Pancreas (tissue), 10 donors: ENCODE results near the gene RIC8B. TPM values are rescaled to one million over a fixed set of nuclear protein-coding genes. Genes with fewer than 3 reads are reported as not detected.

ENCODE experiments used
- ATAC-seq, 4 donors: fragments of 200-7000 bp; cut with Tn5 transposase; one replicate each; pipeline versions ENCODE4 v1.8.0 to v1.9.1; 2020; ENCODE audit warnings: mild to moderate bottlenecking in 4 of 4, moderate library complexity in 4 of 4
- DNase-seq, 6 donors: peaks; one replicate each; pipeline ENCODE4 v3.0.0-alpha.2; 2020
- FAIRE-seq: peaks from 2 replicates; lab custom pipeline; 2012; peaks lifted over from hg19 to GRCh38; lab: Jason Lieb, UNC
- H3K27ac ChIP-seq, 4 donors: fragments of 200-600 bp; sonication (generic); 1 replicate in 3 of 4; 2 replicates in 1 of 4; pipeline versions ENCODE4 v1.5.0 to v1.8.0; 2020
- H3K27me3 ChIP-seq, 4 donors: fragments of 200-600 bp; one replicate each; pipeline ENCODE4 v1.8.0; 2021
- H3K36me3 ChIP-seq, 3 donors: fragments of 200-600 bp; sonication (generic) in 1 of 3; one replicate each; pipeline versions ENCODE4 v1.5.0 to v1.8.0; 2020 to 2021
- H3K4me1 ChIP-seq, 3 donors: fragments of 200-600 bp; one replicate each; pipeline ENCODE4 v1.8.0; 2021
- H3K4me3 ChIP-seq, 4 donors: fragments of 200-600 bp; sonication (generic) in 2 of 4; one replicate each; pipeline versions ENCODE4 v1.5.0 to v1.8.0; 2020 to 2021
- H3K9me3 ChIP-seq, 4 donors: fragments of 200-600 bp; one replicate each; pipeline ENCODE4 v1.8.0; 2021
- WGBS, 2 donors: extraction: QIAGEN DNeasy Blood & Tissue Kit; methylation state at CpG; one replicate each; pipeline ENCODE4 v1.1.7; 2013; 5-methylcytosine and 5-hydroxymethylcytosine counted together
- intact Hi-C, 3 donors: fragments of 100-400 bp; cut with DNase I; formaldehyde crosslinking; loops; one replicate each; pipeline versions ENCODE4 v1.11.1 to v1.14.2; 2022
- polyA plus RNA-seq, 2 donors: library from polyadenylated mRNA; stranded (reverse); fragments of 200-250 nt; gene quantifications; one replicate each; pipeline ENCODE4 v1.2.3, GENCODE V29; 2013
- total RNA-seq, 6 donors: library from RNA; stranded (reverse); fragmentation: NEBNext Ultra II Directional in 4 of 6; extraction: Animal tissue kit (Norgen Biotek cat#: 25700) in 4 of 6; gene quantifications; one replicate each; pipeline versions ENCODE4 v1.2.1 to v1.2.4, GENCODE V29; 2021 to 2023
- TF ChIP-seq, protein P1 (sequence below), 4 donors: fragments of 200-600 bp; sonication (generic) in 3 of 4; IDR thresholded peaks; one replicate each; pipeline versions ENCODE4 v1.5.0 to v1.8.0; 2021; ENCODE audit warnings: antibody characterized with exemption in 4 of 4
- donor health status: healthy with polysubstance abuse.
- donor health status: DM: no; HTN: no; CAD: no; lungs with moderate emphysema.
- donor health status: DM: no; HTN: no; CAD: no.
- donor health status: control.
- donor health status: control.
- donor health status: Bipolar disorder and iron deficiency.
- donor health status: DM: yes; HTN: yes; CAD: no.
- donor health status: DM: no; HTN: no; CAD: no.
- donor health status: DM: no; HTN: no; CAD: no.
- donor health status: DM: yes; HTN: yes; CAD: no.

RIC8B gene
- total and polyA plus RNA-seq, 8 donors, result 5.3 to 17.5 (median 9.8) TPM

DNA sequence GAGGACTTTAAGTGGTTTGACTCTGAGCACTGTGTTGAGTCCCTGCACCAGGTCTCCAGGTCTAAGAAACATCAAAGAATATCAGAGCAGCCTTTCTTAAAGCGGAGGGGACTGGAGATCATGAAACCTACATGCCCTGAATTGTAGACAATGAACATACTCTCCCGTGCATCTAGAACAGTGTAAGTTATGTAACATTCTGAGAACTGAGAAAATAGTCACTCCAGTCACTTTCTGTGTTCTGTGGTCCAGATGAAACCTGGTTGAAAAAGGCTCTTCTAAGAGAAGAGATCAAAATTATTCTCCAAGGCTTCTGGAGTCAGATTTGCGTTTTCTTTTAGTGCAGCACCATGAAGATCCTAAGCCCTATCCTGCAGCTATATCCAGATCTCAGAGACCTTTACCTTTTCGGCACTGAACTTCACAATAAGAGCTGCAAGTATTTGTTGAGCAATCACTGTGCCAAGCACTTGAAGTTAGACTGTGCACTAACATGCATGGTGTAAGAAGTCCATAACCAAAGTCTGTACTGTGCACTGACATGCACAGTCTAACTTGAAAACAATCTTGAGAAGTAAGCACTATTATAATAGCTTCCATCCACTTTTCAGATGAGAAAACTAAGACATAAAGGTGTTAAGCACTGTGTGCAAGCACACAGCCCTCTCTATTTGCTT is 115.6 kb downstream of the RIC8B start:
- intact Hi-C loops, result no loop called here
- Histone ChIP-seq H3K4me1 (no peaks in the 10 kb centered on the region), H3K36me3 (peaks cover 0 to 9% (median 0%) of the 10 kb centered on the region in 3 donors), H3K9me3 (no peaks in the 10 kb centered on the region), H3K27me3 (no peaks in the 10 kb centered on the region), H3K4me3 (no peak overlapping the region), H3K27ac (no peak overlapping the region)
- no peak for ATAC-seq
- no peak for FAIRE-seq
- TF ChIP-seq, protein P1, sequence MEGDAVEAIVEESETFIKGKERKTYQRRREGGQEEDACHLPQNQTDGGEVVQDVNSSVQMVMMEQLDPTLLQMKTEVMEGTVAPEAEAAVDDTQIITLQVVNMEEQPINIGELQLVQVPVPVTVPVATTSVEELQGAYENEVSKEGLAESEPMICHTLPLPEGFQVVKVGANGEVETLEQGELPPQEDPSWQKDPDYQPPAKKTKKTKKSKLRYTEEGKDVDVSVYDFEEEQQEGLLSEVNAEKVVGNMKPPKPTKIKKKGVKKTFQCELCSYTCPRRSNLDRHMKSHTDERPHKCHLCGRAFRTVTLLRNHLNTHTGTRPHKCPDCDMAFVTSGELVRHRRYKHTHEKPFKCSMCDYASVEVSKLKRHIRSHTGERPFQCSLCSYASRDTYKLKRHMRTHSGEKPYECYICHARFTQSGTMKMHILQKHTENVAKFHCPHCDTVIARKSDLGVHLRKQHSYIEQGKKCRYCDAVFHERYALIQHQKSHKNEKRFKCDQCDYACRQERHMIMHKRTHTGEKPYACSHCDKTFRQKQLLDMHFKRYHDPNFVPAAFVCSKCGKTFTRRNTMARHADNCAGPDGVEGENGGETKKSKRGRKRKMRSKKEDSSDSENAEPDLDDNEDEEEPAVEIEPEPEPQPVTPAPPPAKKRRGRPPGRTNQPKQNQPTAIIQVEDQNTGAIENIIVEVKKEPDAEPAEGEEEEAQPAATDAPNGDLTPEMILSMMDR (IDR thresholded peaks at IDR 0.05), result no peak
- WGBS, 2 donors, result 86 to 93% methylated on average over 4 of the region's 4 CpGs
- DNase-seq, result no peak

DNA sequence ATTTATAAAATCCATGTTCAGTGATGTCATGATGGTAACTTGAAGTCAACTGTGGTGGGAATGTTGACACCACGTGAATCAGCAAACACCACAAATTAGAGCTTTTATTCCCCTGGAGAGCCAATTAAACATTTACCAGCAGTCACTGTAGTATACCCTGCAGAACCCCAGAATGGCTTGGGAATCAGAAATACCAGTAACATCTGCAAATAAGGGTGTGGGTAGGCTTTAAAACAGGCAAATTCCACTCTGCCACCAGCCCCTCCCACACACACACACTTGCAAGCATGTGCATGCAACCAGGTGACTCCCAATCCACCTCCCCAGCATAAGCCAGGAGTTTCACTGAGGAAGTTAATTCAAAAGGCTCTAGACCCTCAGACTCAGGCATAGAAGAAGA is 117.6 kb downstream of the RIC8B start:
- H3K36me3 ChIP-seq, result peaks cover 0 to 9% (median 0%) of the 10 kb centered on the region in 3 donors
- TF ChIP-seq, protein P1 (IDR thresholded peaks at IDR 0.05), result no peak
- H3K27me3 ChIP-seq, result no peaks in the 10 kb centered on the region
- intact Hi-C loops, result no loop called here
- FAIRE-seq (no peak), DNase-seq (no peak), ATAC-seq (peak in 1 of 4 donors; percentile 42)
- H3K27ac ChIP-seq, result no peak overlapping the region
- WGBS, 2 donors, result 23 to 25% methylated on average over 1 of the region's 1 CpG
- H3K9me3 ChIP-seq, result no peaks in the 10 kb centered on the region
- no peaks in the 10 kb centered on the region for H3K4me1 ChIP-seq
- no peak overlapping the region for H3K4me3 ChIP-seq

DNA sequence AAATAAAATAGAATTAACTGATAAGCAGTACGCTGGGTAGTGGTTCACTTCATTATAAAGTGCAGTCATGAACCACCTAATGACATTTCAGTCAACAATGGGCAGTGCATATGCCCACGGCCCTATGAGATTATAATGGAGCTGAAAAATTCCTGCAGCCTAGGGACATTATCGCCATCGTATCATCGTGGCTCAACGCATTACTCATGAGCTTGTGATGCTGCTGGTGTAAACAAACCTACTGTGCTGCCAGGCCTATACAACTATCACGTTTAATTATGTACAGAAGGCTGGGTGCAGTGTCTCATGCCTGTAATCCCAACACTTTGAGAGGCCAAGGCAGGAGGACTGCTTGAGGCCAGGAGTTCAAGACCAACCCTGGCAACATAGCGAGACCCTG is 119.0 kb downstream of the RIC8B start:
- TF ChIP-seq, protein P1 (IDR thresholded peaks at IDR 0.05), result no peak
- FAIRE-seq, result no peak
- H3K4me3 ChIP-seq, result no peak overlapping the region
- no peak for ATAC-seq
- WGBS, 2 donors, result 76 to 83% methylated on average over 8 of the region's 8 CpGs
- intact Hi-C loops, result no loop called here
- no peak overlapping the region for H3K27ac ChIP-seq
- DNase-seq, result no peak
- no peaks in the 10 kb centered on the region for H3K36me3 ChIP-seq
- H3K9me3 ChIP-seq, result no peaks in the 10 kb centered on the region
- H3K4me1 ChIP-seq, result no peaks in the 10 kb centered on the region
- no peaks in the 10 kb centered on the region for H3K27me3 ChIP-seq

DNA sequence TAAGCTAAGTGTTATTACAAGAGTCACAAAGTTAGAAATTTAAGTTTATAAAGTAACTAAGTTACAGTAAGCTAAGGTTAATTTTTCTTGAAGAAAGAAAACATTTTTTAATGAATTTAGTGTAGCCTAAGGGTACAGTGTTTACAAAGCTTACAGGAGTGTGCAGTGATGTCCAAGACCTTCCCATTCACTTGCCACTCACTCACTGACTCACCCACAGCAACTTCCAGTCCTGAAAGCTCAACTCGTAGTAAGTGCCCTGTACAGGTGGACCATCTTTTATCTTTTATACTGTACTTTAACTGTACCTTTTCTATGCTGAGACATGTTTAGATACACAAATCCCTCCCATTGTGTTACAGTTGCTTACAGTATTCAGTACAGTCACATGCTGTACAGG is 120.3 kb downstream of the RIC8B start:
- WGBS, 2 donors, result 70 to 76% methylated on average over 1 of the region's 1 CpG

DNA sequence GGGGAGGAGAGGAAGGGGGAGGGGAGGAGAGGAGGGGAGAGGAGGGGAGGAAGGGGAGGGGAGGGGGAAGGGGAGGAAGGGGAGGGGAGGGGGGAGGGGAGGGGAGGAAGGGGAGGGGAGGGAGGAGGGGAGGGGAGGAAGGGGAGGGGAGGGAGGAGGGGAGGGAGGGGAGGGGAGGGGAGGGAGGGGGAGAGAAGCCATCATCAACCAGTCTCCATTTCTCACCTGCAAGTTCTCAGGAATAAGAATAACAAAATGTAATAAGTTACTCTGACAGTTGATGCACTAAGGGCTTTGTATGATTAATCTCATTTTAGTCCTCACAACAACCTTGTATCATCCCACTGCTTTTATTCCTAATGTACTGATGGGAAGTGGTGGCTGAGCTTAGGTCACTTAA is 122.1 kb downstream of the RIC8B start:
- no peak overlapping the region for H3K4me3 ChIP-seq
- H3K27ac ChIP-seq, result no peak overlapping the region
- no peaks in the 10 kb centered on the region for H3K9me3 ChIP-seq
- no peak for ATAC-seq
- TF ChIP-seq, protein P1 (IDR thresholded peaks at IDR 0.05), result no peak
- no peaks in the 10 kb centered on the region for H3K36me3 ChIP-seq
- no peaks in the 10 kb centered on the region for H3K4me1 ChIP-seq
- no peaks in the 10 kb centered on the region for H3K27me3 ChIP-seq
- intact Hi-C loops, result no loop called here
- FAIRE-seq, result no peak
- DNase-seq, result no peak

More for the DNA sequence above, 120.3 kb downstream of the RIC8B start:
- H3K27me3 ChIP-seq, result no peaks in the 10 kb centered on the region
- no peak for DNase-seq
- no peak for FAIRE-seq
- H3K4me1 ChIP-seq, result no peaks in the 10 kb centered on the region
- intact Hi-C loops, result no loop called here
- H3K36me3 ChIP-seq, result no peaks in the 10 kb centered on the region
- TF ChIP-seq, protein P1 (IDR thresholded peaks at IDR 0.05), result no peak
- no peaks in the 10 kb centered on the region for H3K9me3 ChIP-seq
- no peak overlapping the region for H3K4me3 ChIP-seq
- ATAC-seq, result no peak
- no peak overlapping the region for H3K27ac ChIP-seq
